ENCODE results near the gene PDE6D.
"Not testable (repeated sequence)": the region's sequence is repeated elsewhere in the genome, so short reads cannot be mapped to it uniquely, and the experiment has no call there.

The PDE6D gene

DNA sequence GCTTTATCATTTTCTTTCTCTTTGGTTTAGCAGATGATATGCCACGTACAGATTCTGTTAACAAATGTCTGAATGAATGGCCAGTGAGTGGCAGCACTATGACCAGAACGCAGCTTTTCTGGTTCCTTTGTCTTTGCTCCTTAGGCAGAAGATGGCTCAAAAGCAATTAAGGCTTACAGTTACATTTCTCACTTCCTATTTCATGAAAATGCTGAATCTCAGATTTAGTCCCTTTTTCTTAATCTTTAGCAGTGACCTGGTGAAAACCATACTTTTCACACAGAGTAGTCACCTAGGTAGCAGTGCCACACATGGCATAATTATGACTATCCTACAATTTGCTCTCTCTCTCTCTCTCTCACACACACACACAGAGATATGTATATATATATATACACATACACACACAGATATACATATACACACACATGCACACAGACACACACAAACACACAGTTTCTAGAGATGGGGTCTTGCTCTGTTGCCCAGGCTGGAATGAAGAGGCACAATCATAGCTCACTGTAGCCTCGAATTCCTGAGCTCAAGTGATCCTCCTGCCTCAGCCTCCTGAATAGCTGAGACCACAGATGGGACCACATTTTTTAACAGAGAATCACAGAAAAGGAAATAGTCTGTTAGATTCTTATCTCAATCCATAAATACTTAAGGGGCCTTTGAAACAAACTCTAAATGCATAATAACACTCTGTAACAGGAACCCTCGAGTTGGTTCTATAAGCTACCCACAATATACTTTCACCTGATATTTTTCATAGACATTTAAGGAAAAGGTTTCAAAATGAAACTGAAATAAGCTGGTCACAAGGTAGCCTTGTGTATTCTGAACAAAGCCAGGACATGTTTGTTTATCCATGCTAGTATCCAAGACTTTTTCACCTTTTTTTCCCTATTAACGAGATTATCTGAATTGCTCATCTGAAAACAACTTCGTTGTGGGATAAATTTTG, 11.6 kb downstream of the PDE6D start:
- DNase-seq = peak; percentile 72

- DNase-seq = peak; percentile 51
Measured at GRCh38 chr2:231765496-231765929, 15.6 kb downstream of the PDE6D start.

DNA sequence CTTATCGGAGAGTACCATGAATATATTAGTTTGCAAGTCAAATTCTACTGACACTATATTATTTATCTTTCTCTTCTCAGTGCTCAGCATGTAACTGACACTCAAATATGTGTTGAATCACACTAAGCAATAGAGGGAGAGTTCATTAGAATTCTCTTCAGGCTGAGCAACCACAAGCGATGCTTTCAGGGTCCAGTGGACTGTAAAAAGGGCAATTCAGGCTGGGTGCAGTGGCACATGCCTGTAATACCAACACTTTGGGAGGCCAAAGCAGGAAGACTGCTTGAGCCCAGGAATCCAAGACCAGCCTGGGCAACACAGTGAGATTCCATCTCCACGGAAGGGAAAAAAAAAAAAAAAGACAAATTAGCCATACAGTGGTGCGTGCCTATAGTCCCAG, 16.3 kb downstream of the PDE6D start:
- DNase-seq = no peak

- no peak for DNase-seq
Measured at GRCh38 chr2:231764124-231764523, 17.0 kb downstream of the PDE6D start.

GRCh38 chr2:231761735-231762134, 19.3 kb downstream of the PDE6D start:
- DNase-seq = no peak

GRCh38 chr2:231752061-231752460, 29.0 kb downstream of the PDE6D start:
- no peak for DNase-seq

DNA sequence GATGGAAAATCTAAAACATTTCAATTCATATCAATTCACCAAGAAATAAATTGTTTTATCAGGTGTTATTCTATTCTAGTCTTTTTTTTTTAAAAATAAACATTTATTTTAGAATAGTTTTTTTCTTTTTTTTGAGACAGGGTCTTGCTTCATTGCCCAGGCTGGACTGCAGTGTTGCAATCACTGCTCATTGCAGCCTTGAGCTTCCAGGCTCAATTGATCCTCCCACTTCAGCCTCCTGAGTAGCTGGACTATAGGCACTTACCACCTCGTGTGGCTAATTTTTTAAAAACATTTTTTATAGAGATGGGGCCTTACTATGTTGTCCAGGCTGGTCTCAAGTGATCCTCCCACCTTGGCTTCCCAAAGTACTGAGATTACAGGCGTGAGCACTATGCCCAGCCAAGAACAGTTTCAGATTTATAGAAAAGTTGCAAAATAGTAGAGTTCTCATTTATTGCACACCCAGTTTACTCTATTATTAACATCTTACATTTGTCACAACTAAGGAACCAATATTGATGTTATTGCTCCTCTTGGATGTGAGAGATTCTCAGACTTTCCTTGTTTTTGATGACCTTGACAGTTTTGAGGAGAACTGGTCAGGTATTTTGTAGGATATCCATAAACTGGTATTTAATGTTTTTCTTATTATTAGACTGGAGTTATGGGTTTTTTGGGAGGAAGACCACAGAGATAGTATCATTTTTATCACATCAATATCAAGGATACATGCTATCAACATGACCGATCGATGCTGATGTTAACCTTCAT, 29.9 kb downstream of the PDE6D start:
- no peak for DNase-seq

DNA sequence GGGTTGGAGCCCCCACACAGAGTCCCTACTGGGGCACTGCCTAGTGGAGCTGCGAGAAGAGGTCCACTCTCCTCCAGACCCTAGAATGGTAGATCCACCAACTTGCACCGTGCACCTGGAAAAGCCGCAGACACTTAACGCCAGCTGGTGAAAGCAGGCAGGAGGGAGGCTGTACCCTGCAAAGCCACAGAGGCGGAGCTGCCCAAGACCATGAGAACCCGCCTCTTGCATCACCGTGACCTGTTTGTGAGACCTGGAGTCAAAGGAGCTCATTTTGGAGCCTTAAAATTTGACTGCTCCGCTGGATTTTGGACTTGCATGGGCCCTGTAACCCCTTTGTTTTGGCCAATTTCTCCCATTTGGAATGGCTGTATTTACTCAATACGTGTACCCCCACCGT, 32.1 kb downstream of the PDE6D start:
- DNase-seq = not testable (repeated sequence)

DNA sequence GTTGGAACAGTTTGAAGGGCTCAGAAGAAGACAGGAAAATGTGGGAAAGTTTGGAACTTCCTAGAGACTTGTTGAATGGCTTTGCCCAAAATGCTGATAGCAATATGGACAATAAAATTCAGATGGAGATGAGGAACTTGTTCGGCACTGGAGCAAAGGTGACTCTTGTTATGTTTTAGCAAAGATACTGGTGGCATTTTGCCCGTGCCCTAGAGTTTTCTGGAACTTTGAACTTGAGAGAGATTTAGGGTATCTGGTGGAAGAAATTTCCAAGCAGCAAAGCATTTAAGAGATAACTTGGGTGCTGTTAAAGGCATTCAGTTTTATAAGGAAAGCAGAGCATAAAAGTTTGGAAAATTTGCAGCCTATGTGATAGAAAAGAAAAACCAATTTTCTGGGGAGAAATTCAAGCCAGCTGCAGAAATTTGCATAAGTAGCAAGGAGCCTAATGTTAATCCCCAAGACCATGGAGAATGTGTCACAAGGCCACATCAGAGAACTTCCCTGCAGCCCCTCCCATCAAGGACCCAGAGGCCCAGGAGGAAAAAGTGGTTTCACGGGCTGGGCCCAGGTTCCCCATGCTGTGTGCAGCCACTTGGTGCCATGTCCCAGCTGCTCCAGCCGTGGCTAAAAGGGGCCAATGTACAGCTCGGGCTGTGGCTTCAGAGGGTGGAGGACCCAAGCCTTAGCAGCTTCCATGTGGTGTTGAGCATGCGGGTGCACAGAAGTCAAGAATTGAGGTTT, 32.8 kb downstream of the PDE6D start:
- DNase-seq = not testable (repeated sequence)

DNA sequence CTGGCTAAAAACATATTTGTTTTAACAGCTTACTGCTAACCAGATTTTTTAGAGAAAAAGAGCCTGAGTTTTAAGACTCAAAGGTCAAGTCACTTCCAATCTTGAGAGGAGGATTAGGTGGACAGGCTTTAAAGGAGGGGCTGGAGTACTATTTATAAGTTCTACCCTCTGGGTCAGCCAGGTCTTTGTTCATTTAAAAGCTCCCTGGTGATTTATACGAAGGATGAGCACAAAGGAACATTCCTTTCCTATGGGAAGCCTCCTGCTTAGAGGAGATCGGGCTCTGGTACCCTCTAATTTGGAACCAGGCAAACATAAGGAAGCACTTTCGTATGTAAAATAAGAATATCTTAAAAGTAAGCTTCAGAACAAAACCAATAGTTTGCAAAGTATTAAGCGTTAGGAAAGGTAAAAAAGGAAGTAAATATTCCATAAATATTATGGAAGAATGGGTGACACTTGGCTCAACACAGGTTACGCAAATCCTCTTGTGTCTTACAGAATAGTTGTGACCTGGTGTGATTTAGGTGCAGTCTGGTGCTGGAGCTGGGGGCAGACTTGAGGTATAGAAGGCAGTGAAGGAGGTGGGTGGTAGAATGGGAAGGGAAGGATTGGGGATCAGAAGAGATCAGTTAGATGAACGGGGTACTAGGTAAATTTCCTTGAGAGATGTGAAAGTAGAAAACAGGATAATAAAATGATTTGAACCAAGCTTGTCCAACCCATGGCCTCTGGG, 35.6 kb downstream of the PDE6D start:
- no peak for DNase-seq

DNA sequence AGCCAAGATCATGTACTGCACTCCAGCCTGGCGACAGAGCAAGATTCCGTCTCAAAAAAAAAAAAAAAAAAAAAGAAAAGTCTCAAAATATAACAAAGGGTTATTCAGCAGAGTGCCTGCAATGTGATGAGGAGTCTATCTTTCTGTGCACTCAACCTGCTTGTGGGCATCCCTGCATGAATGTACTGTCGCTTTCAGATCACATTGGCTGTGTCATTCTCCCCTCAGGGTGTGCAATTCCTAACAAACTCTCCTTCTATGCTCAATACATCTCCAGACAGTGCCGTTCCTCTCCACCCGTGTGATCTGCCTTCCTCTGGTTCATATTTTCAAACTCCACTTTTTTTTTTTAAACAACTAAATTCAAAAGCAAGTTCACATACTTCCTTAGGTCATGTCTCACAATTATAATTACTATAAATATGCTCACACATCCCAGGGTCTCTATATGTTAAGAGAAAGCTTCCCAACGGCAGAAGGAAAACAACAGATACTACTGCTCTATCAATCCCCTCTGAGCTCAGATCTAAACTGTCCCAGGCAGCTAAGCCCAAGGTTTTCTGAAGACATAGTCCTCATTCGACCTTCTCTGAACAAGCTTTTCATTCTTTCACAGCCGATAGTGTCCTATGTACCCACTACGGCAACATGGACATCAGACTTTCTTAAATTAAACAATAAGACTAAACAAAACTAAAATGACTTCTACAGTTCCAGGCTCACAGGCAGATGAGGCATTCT, 37.5 kb downstream of the PDE6D start:
- DNase-seq = no peak

GRCh38 chr2:231737761-231738160, 43.3 kb downstream of the PDE6D start:
- DNase-seq = no peak

- DNase-seq = no peak
Measured at GRCh38 chr2:231732604-231733003, 48.5 kb downstream of the PDE6D start.

GRCh38 chr2:231727621-231728020, 53.5 kb downstream of the PDE6D start:
- DNase-seq = no peak

DNA sequence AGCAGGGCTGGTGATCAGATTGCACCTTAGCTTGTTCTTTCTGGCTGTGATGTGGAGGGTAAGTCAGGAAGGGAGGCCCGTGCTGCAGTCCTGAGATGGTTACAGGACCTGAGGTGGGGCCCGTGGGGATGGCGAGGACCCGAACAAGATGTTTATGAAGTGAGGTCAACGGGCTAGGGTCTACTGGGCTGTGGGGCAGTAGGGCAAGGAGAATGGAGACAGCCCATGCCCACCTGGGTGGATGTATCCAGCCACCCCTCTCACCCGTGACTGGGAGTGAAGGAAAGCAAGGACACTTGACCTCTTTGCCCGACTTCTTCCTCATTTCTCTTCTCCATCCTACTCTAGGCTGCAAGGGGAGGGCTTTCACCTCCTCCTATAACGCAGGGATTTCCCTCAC, 54.8 kb downstream of the PDE6D start:
- no peak for DNase-seq

GRCh38 chr2:231725476-231725875, 55.6 kb downstream of the PDE6D start:
- no peak for DNase-seq

- no peak for DNase-seq
Measured at GRCh38 chr2:231722721-231723307, 58.3 kb downstream of the PDE6D start.

- DNase-seq = peak; percentile 71
Measured at GRCh38 chr2:231720987-231721966, 59.8 kb downstream of the PDE6D start.

GRCh38 chr2:231720292-231720986, 60.6 kb downstream of the PDE6D start:
- DNase-seq = no peak

Measured in RPMI8226 (cell line).